ENCODE results near the gene CA12.

CA12 gene

GRCh38 chr15:63365273-63365680 is 16.4 kb downstream of the CA12 start:
- TF ChIP-seq CTCF (IDR thresholded peaks at IDR 0.05; ENCODE audit: extremely low read depth, missing control alignments) = no peak
- no peak for DNase-seq (ENCODE audit: low spot score)

- TF ChIP-seq CTCF (IDR thresholded peaks at IDR 0.05; ENCODE audit: extremely low read depth, missing control alignments) = no peak
Observed at GRCh38 chr15:63364399-63365272, 17.0 kb downstream of the CA12 start.

GRCh38 chr15:63363292-63363691 is 18.4 kb downstream of the CA12 start:
- TF ChIP-seq CTCF (IDR thresholded peaks at IDR 0.05; ENCODE audit: extremely low read depth, missing control alignments) = no peak
- no peak for DNase-seq (ENCODE audit: low spot score)

More at GRCh38 chr15:63364399-63365272, 17.0 kb downstream of the CA12 start:
- DNase-seq (ENCODE audit: low spot score) = no peak

- TF ChIP-seq CTCF (IDR thresholded peaks at IDR 0.05; ENCODE audit: extremely low read depth, missing control alignments) = no peak
- DNase-seq (ENCODE audit: low spot score) = no peak
Observed at GRCh38 chr15:63362885-63363284, 18.8 kb downstream of the CA12 start.

GRCh38 chr15:63362196-63362595 is 19.4 kb downstream of the CA12 start:
- TF ChIP-seq CTCF (IDR thresholded peaks at IDR 0.05; ENCODE audit: extremely low read depth, missing control alignments) = no peak
- DNase-seq (ENCODE audit: low spot score) = no peak

GRCh38 chr15:63360170-63360569 is 21.5 kb downstream of the CA12 start:
- DNase-seq (ENCODE audit: low spot score) = no peak
- no peak for TF ChIP-seq CTCF (IDR thresholded peaks at IDR 0.05; ENCODE audit: extremely low read depth, missing control alignments)

- no peak for DNase-seq (ENCODE audit: low spot score)
Observed at GRCh38 chr15:63358241-63359029, 23.2 kb downstream of the CA12 start.

More at GRCh38 chr15:63358241-63359029, 23.2 kb downstream of the CA12 start:
- TF ChIP-seq CTCF (IDR thresholded peaks at IDR 0.05; ENCODE audit: extremely low read depth, missing control alignments) = no peak

Measured in GM20000 (cell line).